HG03196 (cell line): ENCODE data around the gene SFXN3.

Experiments
- ATAC-seq: cut with Tn5 transposase; IDR thresholded peaks from one replicate; pipeline ENCODE4 v1.9.1; 2021; ENCODE audit not compliant: unreplicated experiment

Gene SFXN3

DNA sequence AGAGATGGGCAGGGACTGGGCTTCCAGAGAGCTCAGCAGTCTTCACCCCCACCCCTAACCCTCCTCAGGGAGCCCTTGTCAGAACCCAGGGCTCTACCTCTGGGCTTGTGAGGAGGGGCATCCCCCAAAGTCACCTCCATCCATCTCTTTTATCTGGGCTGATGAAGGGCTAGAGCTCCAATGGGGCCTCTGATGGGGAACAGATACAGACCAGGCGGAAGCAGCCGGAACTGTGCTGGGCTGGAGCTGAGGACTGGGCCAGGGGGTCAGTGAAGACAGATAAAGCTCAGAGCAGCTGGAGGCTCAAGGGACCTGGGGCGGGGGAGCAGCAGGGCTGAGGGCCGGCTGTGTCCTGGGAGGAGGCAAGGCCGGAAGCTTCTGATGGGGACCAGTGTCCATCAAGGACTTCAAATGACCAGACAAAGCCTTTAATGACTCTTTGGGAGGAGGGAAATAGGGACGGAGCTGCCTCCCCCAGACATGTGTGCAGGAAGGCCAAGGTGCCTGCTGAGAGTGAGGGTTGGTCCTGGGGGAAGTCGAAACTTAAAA, 40.9 kb downstream of the SFXN3 start:
- ATAC-seq: no peak

DNA sequence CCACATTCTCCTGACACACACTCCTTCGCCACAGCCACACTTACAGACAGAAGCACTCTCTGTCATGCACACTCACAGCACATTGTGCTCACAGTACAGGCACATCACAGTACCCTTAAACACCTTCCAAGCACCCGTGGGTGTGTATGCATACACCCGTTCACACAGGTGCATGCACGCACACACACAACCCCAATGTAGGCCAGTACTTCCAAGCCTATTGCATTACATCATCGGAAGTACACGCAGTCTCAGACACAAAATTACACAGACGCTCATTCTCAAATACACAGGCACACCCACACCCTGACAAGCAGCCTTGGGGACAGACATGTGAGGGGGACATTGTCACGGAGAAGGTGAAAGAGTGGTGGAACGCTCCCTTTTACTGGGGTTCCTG, 41.9 kb downstream of the SFXN3 start:
- ATAC-seq: no peak

DNA sequence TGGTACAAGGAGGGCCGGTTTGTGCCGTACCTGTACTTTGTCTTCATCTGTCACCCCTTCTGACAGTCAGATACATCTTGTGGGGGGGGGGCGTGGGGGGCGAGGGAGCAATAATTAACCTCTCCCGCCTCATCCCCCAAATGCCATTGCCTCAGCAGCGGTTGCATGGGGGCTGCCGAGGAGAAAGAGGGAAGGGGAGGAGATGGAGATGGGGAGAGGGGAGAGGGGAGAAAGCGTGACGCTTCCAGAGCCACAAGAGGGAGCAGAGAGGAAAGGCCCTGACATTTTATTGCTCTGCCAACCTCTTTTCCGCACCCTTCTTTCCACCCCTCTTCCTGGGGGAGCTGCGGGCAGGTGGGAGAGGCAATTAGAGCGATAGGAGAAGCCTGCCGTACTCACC, 42.6 kb downstream of the SFXN3 start:
- ATAC-seq: no peak

DNA sequence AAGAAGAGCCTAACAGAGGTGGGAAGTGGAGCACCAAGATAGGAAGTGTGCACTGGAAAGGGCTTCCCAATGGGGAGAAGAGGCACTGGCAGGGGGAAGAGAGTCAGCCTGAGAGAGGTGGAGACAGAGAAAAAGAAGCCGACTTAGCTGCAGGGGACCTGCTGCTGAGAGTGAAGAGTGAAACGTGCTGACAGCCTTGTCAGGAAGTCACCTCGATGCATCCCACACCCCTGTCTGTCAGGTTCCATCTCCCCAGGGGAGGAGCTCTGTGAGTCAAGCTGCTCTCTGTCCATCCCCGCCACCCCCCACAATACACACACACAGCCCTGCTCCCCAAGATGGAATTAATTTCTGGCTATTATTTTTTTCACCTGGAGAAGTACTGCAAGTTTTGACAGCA, 44.7 kb downstream of the SFXN3 start:
- ATAC-seq: no peak

DNA sequence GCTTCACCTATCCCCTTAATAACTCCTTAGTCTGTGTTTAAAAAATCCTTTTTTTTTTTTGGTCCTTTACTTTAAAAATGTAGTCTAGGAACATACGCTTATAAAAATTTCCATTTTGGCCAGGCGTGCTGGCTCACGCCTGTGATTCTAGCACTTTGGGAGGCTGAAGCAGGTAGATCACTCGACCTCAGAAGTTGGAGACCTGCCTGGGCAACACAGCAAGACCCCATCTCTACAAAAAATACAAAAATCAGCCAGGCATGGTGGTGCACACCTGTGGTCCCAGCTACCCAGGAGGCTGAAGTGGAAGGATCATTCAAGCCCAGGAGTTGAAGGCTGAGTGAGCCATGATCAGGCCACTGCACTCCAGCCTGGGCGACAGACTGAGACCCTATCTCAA, 45.6 kb downstream of the SFXN3 start:
- no peak for ATAC-seq

DNA sequence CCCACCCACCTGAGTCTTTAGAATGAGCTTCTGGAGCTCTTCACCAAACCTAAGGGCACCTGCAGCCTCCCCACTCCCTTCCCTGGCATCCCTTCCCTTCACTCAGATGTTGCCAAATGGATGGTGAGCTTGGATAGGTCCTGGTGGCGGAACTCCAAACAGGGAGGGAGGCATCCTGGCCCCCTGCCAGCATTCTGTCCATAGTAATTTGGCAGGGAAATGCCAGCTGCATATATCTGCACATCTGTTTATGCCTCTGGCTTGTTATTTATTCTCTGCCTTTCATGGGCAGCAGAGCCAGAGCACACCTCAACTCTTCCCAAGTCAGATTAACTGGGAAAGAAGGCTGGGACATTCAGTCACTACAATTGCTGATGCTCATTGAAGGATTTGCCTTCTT, 48.8 kb downstream of the SFXN3 start:
- no peak for ATAC-seq

DNA sequence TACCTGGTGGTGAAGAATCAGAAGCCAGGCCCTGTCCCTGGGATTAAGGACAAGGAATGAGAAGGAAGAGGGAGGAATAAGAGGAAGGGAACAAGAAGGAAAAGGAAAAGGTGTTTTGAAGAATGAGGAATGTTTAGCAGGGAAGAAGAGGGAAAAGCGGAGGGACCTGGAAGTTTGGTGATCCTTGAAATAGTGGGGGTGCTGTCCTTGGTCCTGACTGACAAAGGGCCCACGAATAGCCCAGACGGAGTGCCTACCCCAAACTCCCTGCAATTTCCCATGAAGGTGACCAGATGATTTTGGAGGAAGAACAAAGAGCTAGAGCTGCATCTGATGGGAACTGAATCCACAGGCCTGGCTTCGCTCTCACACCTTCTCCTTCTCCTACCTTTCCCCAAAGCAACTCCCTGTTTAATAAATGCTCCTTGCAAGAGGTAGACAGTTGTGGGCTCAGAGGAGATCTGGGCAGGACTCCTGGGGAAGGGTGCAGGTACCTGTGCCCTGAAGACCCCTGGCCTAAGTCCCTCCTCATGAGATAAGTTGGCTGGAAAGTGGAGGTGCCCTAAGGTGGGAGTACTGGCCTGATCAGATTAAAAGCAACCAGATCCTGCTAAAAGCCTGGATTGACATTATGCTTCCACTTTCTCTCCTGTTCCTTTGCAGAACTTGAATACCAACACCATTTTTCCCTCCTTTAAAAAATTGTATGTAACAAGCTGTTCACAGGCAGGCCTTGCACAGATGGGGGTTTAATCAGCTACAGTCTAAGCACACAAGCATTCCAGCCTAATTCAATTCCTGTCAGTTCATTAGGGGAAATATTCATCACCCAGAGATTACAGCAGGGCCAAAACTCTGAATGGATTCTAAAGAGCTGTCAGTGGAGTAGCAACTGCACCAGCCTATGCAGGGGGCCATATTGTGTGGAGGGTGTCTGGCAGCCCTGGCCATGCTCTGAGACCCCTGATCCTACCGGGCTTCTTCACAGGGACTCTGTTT, 50.2 kb downstream of the SFXN3 start:
- ATAC-seq: no peak

DNA sequence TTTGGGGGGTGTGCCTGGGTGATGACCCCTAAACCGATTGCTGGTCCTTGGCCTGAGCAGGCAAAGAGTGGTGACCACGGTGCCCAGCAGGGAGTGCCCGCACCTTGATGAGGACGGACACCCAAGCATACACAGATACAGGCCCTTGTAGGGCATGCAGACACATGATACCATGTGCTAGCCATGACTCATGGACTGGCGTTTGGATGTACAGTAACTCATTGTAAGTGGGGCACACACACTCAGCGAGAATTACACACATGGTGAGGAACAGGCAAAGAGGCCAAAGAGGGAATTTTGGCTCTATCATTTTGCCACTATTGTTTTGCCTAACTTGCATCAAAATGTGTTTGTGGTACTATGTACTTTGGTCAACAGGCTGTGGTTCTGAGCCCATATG, 54.8 kb downstream of the SFXN3 start:
- ATAC-seq: no peak

DNA sequence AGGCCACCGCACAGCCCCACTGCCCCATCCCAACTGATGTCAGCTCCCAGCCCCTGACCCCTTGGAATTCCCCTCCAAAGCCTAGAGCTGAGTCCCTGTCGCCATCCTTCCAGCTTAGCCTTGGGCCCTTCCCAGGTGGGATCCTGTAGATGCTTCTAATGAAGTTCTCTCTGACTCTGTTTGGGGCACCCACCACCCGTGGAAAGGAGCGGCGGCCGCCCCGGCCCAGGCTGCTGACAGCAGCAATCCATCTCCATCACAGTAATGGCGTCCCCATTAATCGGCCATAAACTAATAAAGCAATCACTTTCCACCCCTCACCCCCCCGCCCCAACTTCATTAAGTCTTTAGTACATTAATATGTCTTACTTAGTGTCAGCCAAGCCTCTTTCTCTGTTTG, 56.3 kb downstream of the SFXN3 start:
- ATAC-seq: no peak

DNA sequence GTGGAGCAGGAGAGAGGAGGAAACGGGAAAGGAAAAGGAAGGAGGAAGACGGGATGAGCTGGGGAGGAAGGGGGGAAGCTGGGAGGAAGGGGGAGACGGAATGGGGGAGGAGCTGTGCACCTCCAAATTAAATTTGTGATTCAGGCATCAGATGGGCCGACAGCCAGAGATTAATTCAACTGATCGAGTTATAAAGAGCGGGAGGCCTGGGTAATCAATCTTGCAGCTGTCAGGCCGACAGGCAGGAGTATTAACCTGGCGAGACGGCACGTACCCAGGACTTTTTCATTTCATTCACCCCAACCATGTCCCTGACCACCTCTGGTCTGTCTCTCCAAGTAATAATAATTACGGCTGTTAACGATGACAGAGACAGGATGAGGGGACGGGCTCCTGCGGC, 56.9 kb downstream of the SFXN3 start:
- ATAC-seq: no peak

DNA sequence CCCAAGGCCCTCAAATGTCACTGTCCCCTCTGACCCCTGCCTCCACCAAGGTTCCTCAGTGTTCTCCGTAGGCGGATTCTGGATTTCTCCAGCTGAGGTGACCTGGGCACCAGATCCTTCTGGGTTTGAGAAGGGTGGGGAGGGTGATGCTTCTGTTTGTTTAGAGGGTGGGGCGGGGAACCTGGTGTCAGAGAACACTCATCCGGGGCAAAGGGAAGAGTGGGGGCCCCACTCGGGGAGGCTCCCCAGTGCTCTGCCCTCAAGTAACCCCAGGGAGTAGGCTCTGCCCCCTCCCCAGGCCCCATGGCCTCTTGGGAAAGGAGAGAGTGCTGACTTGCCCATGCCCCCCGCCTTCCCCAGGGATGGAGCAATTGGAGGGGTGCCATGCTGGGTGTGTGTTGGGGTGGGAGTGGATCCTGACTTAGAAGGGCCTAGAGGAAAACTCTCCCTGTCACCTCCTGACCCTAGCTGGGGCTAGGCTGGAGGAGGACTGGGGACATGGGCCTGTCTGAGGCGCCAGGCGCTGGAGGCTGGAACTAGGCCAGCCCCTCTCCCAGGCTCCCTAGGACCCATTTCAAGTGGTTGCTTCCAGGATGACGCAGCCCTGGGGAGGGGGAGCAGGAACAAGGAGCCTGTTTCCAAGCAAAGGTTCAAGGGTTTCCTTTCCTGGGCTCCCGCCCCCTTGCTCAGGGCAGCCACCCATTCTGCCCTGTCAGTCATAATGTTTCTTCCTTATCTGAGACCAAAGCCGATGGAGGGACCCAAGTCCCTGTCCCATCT, 58.7 kb downstream of the SFXN3 start:
- no peak for ATAC-seq

DNA sequence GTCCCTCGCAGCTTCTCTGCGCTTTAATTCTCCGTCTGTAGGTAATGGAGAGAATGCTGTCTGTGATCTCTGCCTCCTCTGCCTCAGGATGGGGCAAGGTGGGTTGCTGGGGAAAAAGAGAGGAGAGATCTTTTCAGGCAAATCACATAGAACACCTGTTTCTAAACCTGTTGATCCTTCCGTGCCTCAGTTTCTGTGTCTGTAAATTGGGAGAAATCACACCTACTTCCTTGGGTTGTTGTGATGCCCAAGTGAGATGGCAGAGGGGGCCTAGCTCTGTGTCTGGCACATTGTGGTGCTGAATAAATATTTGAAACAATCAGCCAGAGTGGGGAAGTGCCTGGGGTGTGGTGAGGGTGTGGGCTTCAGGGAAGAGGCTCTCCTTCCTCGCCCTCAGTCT, 59.6 kb downstream of the SFXN3 start:
- no peak for ATAC-seq
